OCI-LY3 (cell line): ENCODE data around the gene OR52E4.

Experiments
- H2AFZ ChIP-seq: fragments of 200-600, 300-600 bp; shearing (Covaris generic); 2 replicates; pipeline ENCODE4 v1.6.0; 2014; ENCODE audit warnings: antibody characterized with exemption, low read depth, low read length
- H3K27ac ChIP-seq: fragments of 200-600, 300-600 bp; sonication (generic); 2 replicates; pipeline ENCODE4 v1.5.1; 2014; ENCODE audit warnings: mild to moderate bottlenecking, low read length, moderate library complexity, mixed read lengths
- H3K27me3 ChIP-seq: fragments of 200-600, 300-600 bp; sonication (generic); 2 replicates; pipeline ENCODE4 v1.6.1; 2014; ENCODE audit warnings: low read depth, low read length, mixed read lengths
- H3K36me3 ChIP-seq: fragments of 200-600, 300-600 bp; sonication (generic); replicated peaks from 2 replicates; pipeline ENCODE3; 2014; ENCODE audit warnings: low read depth, low read length, mixed read lengths
- H3K4me1 ChIP-seq: fragments of 300-600, 200-600 bp; sonication (generic); 2 replicates; pipeline ENCODE4 v1.6.1; 2014; ENCODE audit warnings: low read length, mixed read lengths
- H3K4me2 ChIP-seq: fragments of 200-600, 300-600 bp; sonication (generic); 2 replicates; pipeline ENCODE4 v1.6.1; 2014; ENCODE audit warnings: low read length, mixed read lengths
- H3K4me3 ChIP-seq: fragments of 300-600, 200-600 bp; sonication (generic); 2 replicates; pipeline ENCODE4 v1.5.1; 2014; ENCODE audit warnings: antibody characterized with exemption, mild to moderate bottlenecking, low read length, moderate library complexity
- H3K79me2 ChIP-seq: fragments of 300-600, 200-600 bp; shearing (Covaris generic); 2 replicates; pipeline ENCODE4 v1.6.1; 2014; ENCODE audit warnings: mild to moderate bottlenecking, low read length, mixed read lengths
- H3K9ac ChIP-seq: fragments of 300-600, 200-600 bp; shearing (Covaris generic); 2 replicates; pipeline ENCODE4 v1.6.0; 2014; ENCODE audit warnings: mild to moderate bottlenecking, low read length, moderate library complexity
- H3K9me3 ChIP-seq: fragments of 200-600, 300-600 bp; shearing (Covaris generic); 2 replicates; pipeline ENCODE4 v1.6.1; 2014; ENCODE audit warnings: low read length, mixed read lengths; ENCODE audit not compliant: insufficient read depth
- H4K20me1 ChIP-seq: fragments of 200-600, 300-600 bp; sonication (generic); 2 replicates; pipeline ENCODE4 v1.6.1; 2016; ENCODE audit warnings: low read length, mixed read lengths; ENCODE audit not compliant: insufficient read depth
- CTCF ChIP-seq: fragments of 200-600, 300-600 bp; sonication (generic); IDR thresholded peaks from 2 replicates; pipeline ENCODE4 v1.5.1; 2014; ENCODE audit warnings: antibody characterized with exemption, low read length, low read depth
- EZH2phosphoT487 ChIP-seq: fragments of 200-600 bp; shearing (Covaris generic); IDR thresholded peaks from 2 replicates; pipeline ENCODE4 v1.6.1; 2018; ENCODE audit warnings: antibody characterized with exemption, mixed run types, low read depth

Gene OR52E4

GRCh38 chr11:5880329-5880728 is at the start of gene OR52E4:
Gene OR52E4 (plus strand): TSS chr11:5880629. CDS start chr11:5884293, 3,664 bp downstream.
- Histone ChIP-seq H3K27me3 (peaks cover 3% of the 10 kb centered on the region; the same call in 1 of the 2 replicates), H3K4me1 (no peaks in the 10 kb centered on the region), H3K9me3 (no peaks in the 10 kb centered on the region), H3K36me3 (no peaks in the 10 kb centered on the region), H3K9ac (no peak within 1 kb of the TSS), H2AFZ (no peak within 1 kb of the TSS), H3K27ac (no peak within 1 kb of the TSS), H3K4me3 (no peak within 1 kb of the TSS), H3K4me2 (no peak within 1 kb of the TSS), H4K20me1 (no peaks in the 10 kb centered on the region), H3K79me2 (no peaks in the 10 kb centered on the region)
- TF ChIP-seq CTCF: no peak

GRCh38 chr11:5831196-5831829 is 49.1 kb upstream of the OR52E4 start:
- H2AFZ ChIP-seq: no peak overlapping the region
- no peak overlapping the region for H3K4me3 ChIP-seq
- H3K27ac ChIP-seq: no peak overlapping the region

DNA sequence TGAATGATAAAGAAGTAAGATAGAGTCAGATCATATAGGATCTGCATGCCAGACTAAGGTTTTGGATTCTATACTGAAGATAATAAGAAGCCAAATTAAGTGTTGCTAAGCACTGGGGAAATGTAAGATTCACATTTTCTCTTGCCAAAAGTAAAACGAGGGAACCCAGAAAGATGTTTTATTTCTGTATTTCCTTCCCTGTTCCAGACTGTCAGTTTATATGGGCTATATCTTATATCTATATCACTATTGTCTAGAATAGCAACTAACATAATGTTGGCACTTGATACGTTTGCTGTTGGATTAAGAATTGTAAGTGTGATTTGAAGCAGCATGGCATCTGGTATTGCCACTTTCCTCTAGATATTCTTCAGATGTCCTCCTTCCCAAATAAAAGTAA is 47.0 kb upstream of the OR52E4 start:
- no peak overlapping the region for H2AFZ ChIP-seq
- H3K9me3 ChIP-seq: no peaks in the 10 kb centered on the region
- no peak overlapping the region for H3K27ac ChIP-seq

More at GRCh38 chr11:5831196-5831829, 49.1 kb upstream of the OR52E4 start:
- Histone ChIP-seq H3K79me2 (no peaks in the 10 kb centered on the region), H3K4me2 (no peak overlapping the region), H4K20me1 (no peaks in the 10 kb centered on the region), H3K27me3 (no peaks in the 10 kb centered on the region), H3K9ac (no peak overlapping the region), H3K9me3 (no peaks in the 10 kb centered on the region), H3K4me1 (no peaks in the 10 kb centered on the region), H3K36me3 (no peaks in the 10 kb centered on the region)
- TF ChIP-seq EZH2phosphoT487 (no peak), CTCF (no peak)

GRCh38 chr11:5837695-5838094 is 42.7 kb upstream of the OR52E4 start:
- no peaks in the 10 kb centered on the region for H3K4me1 ChIP-seq
- no peak overlapping the region for H3K27ac ChIP-seq
- no peaks in the 10 kb centered on the region for H3K27me3 ChIP-seq
- no peaks in the 10 kb centered on the region for H4K20me1 ChIP-seq
- no peak overlapping the region for H3K4me3 ChIP-seq
- TF ChIP-seq EZH2phosphoT487: no peak
- no peak for TF ChIP-seq CTCF
- H3K9me3 ChIP-seq: no peaks in the 10 kb centered on the region
- no peak overlapping the region for H3K4me2 ChIP-seq
- no peak overlapping the region for H3K9ac ChIP-seq
- H2AFZ ChIP-seq: no peak overlapping the region
- no peaks in the 10 kb centered on the region for H3K79me2 ChIP-seq
- H3K36me3 ChIP-seq: no peaks in the 10 kb centered on the region

More for the DNA sequence above, 47.0 kb upstream of the OR52E4 start:
- no peak for TF ChIP-seq EZH2phosphoT487
- no peak for TF ChIP-seq CTCF
- no peaks in the 10 kb centered on the region for H3K27me3 ChIP-seq
- no peaks in the 10 kb centered on the region for H3K4me1 ChIP-seq
- no peaks in the 10 kb centered on the region for H3K36me3 ChIP-seq
- H3K4me2 ChIP-seq: no peak overlapping the region
- no peaks in the 10 kb centered on the region for H4K20me1 ChIP-seq
- no peak overlapping the region for H3K9ac ChIP-seq
- no peak overlapping the region for H3K4me3 ChIP-seq
- no peaks in the 10 kb centered on the region for H3K79me2 ChIP-seq
